Measurements from ENCODE around the gene HABP2.

- TF ChIP-seq CTCF (IDR thresholded peaks at IDR 0.05; ENCODE audit: low read depth, low read length, missing input control) (no peak), GABPA (IDR thresholded peaks at IDR 0.05 in 1 of 2, conservative IDR thresholded peaks at IDR 0.05 in 1 of 2) (no peak), ZBTB33 (IDR thresholded peaks at IDR 0.05) (no peak), YY1 (IDR thresholded peaks at IDR 0.05) (no peak), RAD21 (IDR thresholded peaks at IDR 0.05) (no peak), JUND (IDR thresholded peaks at IDR 0.05) (no peak), TAF1 (conservative IDR thresholded peaks at IDR 0.05) (no peak)
Measured at GRCh38 chr10:113518816-113519591, 33.8 kb upstream of the HABP2 start.
